HG03108 (cell line): Measurements from ENCODE around the gene IL1RAPL1.

Source experiments
- ATAC-seq: cut with Tn5 transposase; IDR thresholded peaks from one replicate; pipeline ENCODE4 v1.9.1; 2021; ENCODE audit warnings: moderate library complexity; ENCODE audit not compliant: unreplicated experiment

IL1RAPL1 gene

DNA sequence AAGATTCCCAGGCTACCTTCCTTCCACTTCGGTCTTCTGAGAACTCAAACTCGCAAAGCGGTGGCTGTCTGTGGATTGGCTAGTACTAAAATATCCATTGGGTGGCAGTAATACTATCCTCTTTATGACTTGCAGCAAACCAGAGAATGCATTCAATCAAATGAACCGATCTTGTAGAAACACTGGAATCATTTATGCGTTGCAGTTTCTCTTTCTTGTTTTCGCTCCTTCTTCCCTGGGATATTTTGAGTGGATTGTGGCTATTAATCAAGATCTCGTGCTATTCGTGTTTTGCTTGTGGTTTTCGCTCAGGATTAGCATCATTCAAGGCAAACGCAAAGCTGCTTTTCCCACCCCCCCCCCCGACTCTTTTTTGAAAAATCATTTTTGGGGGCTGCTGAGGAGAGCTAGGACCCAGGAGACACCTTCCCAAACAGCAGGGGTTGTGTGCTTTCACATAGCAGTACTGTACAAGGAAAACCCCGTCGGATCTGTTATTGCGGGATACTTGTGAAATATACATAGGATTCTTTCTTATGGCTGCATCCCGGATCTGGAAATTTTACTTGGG is at the start of gene IL1RAPL1:
Gene IL1RAPL1 (plus strand): TSS at position 466 of the 571 bp plus-strand sequence.
- no peak for ATAC-seq

DNA sequence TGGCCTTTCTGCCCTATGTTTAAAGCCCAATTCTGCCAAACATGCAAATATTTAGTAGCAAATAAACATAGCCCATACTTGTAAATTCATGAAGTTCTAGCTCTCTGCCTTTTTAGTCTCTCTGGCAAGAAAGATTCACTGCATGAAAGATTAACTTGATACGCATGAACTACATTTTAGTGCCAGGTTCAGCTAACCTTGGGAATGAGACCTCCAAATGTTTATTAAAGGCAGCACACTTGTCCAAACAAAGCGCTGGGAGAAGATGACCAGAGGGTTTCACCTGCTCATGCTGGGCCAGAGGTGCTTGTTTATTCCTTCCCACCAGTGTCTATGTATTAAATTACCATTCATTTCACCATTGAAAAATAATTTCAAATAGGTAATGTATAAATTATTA is 44.5 kb upstream of the IL1RAPL1 start:
- no peak for ATAC-seq

DNA sequence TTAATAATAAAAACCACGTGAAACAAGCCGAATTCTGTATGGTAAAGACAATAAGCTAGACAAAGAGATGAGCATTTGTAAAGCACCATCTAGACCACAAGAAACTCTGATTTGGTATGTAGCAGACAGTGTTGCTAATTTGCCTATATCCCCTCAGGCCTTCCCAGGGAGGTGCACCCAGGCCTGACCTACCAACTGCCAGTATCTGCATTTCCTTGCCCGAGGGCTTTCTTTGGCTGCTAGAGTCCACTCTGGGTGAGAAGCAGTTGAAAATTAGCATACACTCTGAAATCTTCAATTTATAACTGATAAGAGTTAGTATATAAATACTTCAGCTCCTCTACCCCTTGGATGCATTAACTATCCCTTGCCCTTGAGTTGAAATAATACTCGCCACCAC is 37.4 kb upstream of the IL1RAPL1 start:
- no peak for ATAC-seq

DNA sequence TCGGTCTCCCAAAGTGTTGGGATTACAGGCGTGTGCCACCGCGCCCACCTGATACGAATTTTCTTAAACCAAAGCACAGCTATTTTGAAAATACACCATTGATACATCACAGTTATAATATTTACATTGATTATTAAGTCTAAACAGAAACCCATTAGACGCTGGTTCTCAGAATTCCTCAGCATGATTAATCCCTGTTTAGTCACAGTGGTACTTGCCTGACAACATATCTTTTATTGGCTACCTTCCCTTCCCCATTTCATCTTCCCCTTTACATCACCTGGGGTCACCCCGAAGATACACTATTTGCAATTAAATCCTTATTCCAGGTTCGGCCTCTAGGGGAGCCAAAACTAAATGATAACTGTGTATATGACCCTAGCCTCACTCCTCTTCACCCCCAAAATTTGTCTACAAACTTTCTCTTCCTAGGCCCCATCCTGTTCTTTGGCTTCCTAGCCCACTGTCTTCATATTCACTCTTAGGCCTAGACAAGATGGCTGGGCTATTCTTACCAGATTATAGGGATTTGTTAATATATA is 36.8 kb upstream of the IL1RAPL1 start:
- no peak for ATAC-seq

DNA sequence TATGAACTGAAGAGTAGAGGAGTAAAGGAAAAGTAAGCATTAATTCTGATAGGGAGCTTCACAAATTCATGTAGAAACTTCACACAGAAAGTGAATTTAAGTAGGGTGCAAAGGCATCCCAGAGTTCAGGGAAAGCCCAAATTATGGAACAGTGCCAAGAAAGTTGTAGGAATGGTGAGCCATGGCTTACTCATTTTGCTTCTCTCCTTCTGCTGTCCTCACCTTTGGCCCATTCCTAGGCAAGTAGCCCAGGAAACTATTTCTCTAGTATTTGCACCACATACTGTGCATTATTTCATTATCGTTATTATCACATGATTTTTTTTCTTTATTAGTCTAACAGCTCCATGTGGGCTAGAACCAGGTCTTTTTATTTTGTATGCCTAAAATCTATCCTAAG is 34.9 kb upstream of the IL1RAPL1 start:
- ATAC-seq = no peak

DNA sequence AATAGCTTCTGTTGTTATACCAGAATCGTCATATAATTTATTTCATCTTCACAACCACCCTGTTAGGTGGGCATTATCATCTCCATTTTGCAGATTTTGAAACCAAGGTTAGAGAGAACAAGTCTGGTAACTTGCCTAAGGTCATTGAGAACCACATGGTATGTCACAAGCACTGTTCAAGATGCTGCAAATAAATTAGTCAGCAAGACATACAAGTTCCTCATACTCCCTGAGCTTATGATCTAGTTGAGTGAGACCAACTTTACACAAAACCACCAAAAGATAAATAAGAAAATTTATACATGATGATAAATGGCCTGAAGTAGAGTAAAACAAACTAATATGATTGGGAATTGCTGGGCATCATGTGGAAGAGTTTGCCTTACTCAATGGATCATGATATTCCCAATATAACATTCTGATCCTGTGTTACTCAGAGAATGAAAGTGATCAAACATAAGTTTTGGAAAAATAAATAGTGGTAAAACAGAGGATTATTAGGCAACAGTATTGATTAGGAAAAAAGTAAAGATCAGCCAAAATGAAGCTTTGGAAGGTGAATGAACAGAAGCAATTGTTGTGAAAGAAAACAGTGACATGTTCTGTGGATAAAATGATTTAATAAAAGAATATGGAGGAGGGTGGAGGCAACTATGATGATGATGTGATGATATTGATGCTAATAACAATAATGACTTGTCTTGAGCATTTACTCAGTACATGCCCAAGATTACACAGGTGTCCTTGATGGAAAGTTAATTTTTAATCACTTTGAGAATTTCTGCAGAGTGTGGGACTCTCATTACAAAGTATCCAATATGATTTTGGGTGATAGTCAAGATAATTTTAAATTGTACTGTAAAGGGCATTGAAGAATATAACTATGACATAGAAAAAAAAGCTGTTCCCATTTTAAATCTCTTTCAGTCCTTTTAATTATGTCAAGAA is 34.1 kb upstream of the IL1RAPL1 start:
- ATAC-seq = no peak

DNA sequence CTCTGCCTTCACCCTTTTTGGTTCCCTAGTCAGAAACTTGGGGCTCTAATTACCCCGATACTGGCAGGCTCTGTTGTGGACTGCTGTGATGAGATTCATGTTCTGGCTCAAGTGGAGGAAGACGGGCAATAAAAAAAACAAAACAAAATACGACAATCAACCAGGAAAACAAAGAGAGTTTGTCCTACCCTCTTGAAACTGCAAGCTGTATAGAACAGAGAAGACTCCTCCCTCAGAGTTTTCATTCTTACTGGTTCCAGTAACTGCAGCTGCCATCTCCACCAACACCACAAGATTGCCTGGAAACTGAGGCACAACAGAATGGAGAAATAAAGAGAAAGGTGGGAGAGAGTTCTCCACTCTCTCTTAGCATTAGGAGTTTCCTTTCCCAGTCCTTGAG is 11.1 kb upstream of the IL1RAPL1 start:
- ATAC-seq = no peak

DNA sequence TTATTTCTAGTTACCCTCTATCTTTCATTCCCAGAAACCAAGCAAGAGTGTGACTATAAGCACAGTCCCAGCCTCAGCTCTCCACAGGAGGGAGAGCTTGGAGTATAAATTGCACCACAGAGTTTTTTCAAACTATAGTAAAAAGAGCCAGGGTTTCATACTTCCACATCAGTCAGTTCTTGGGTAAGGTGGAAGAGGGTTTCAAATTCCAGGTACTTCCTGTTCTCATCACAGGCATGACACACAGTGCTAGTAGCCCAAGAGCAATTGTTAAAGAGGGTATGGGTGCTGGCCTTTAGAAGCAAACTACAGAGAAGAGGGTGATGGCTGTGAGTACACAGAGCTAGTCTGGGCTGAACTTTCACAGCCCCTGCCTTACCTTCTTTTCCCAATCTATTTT is 5.7 kb upstream of the IL1RAPL1 start:
- no peak for ATAC-seq

DNA sequence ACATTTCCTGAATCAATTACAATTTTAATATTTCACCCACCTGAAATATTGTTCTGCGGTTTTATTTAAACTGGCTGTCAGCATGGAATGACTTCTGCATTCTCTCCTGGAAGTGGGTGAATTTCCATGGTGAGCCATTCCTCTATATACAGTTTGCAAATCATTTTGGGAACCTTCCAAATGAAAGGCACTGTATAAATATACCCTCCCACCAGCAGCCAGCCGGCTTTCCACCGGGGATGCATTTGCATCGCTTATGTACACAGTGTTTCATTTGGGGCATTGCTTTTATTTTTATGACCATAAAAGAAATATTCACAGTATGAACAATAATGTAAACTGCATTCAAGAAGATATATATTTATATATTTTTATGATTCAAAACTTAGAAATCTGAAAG is 4.7 kb upstream of the IL1RAPL1 start:
- ATAC-seq = no peak

DNA sequence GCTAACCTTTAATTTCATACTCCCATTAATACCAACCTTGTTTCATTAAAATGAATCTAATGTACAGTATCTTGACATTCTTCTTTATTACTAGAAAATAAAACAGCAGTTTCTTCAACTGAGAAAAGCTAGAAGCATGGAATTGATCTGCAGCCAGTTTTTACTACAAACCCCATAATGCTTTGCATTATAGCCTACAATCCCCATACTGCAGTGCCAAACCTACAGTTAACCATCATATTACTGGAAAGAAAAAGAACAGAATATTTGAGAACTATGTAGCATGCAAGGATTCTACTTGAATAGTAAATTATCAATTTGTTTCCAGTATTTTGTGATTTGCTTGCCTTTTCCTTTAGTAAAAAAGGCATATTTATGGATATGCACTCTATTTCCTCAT is 3.2 kb upstream of the IL1RAPL1 start:
- ATAC-seq = no peak

DNA sequence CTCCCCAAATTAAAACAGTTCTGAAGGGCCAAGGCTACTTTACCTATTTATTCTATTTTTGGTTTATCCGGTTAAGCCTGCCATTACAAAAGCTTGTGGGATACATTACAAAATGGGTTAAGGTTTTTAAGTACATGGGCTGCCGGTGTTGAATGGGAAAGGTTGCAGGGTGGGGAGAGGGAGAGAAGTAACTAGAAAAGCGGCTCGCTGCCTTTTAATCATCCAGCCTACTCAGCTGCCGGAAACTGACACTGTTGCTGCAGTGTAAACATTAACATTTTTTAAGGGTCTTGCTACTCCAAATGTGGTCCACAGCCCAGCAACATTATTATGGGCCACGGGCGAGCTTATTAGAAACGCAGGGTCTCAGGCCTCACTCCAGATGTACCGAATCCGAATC is 1.5 kb upstream of the IL1RAPL1 start:
- no peak for ATAC-seq

DNA sequence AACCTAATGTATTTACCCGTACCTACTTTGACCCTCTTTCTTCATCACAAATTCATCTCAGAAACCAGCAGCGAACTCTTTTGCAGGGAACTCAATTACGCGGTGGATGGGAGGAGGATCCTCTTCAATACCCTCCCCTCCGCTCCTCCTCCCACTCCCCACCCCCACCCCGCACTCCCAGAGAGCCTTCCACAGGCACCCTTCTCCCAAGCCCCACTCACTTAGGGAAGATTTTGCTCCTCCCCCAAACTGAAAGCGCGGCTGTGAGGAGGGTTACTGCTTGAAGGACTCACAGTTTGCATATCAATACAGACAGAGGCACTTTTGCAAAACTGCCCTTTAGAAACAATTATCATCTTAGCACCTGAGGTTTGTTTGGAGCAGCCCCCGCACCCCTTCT is 960 bp upstream of the IL1RAPL1 start:
- no peak for ATAC-seq

DNA sequence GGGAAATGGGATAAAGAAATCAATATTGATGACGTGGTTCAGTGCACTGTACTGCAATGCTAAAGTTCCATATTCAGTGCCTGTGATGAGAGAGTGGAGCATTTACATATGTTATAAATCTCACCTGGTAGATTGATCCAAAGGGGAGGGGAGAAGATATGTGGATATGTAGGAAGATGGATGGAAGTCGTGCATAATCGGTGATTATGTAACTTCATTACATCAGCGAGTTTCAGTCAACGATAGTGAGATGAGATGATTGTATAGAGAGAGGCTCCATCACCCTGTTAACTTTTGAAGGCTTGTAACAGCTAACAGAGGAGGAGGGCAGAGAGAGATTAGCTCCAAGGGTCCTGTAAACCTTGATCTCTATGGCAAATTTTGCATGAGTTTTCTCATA is 1.8 kb downstream of the IL1RAPL1 start:
- no peak for ATAC-seq

DNA sequence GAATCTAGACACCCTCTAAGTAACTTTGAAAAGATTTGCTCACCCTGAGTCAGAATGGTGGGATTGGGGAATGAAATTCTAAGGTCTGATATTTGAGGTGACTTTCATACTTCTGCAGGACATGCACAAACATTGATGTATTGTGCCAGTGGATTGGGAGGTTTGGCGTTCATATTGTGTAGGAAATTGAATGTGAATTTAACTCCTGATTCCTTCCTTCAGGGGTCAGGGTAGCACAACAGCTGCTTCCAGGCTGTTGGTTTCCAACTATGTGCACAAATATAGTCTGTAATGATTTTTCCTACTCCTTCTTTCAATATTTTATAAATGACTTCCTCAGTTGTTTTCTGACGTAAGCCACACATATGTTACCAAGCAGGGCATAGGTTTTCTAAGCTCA is 3.1 kb downstream of the IL1RAPL1 start:
- no peak for ATAC-seq

DNA sequence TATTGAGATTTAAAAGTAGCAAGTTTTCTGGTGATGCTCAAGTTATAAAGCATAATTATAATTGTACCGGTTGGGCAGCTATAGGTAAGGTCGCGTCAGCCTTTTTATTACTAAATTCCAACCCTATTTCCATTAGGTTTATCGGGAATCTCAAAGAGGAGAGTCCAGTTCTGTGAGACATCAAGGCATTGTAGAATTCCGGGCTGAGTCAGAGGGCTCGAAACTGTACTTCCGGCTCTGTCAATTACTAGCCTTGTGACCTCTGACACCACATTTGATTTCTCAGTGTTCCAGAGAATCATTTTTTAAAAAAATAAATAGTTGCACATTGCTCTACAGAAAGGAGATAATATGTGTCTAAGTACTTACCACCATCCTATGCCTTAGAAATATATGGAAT is 4.3 kb downstream of the IL1RAPL1 start:
- ATAC-seq = no peak

DNA sequence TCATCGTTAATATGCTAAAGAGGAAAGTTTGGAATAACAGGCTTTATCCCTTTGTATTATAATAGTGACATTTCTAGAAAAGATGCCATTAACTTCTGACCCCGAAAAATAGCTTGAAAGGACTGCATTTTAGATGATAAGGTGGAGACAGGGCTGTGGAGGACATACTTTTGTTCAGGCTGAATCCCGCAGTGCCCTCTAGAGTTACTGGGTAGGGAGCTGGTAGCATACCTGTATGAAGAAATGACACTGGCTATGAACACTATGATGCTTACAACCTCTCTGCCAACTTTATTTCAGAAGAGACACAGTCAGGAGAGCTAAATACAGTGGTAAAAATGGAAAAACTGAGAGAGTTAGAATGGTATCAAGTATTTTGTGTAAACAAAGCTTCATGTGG is 8.1 kb downstream of the IL1RAPL1 start:
- ATAC-seq = no peak

DNA sequence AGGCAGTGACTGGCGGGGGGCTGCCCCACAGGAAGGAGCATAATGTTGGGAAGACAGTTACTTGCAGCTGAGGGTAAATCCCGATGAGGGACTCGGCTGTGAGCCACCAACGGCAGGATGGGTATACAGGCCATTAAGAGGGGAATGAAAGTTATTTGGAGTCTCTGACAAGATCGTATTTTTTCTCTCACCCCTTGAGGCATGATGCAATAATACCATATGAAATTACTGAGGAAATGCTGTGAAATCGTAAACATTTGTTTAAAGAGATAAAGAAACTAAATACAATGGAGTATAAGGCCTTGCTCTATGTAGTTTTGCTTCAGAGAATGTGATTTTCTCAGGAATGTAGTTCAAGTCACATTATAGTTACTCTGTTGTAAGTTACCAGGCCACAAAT is 12.7 kb downstream of the IL1RAPL1 start:
- no peak for ATAC-seq

DNA sequence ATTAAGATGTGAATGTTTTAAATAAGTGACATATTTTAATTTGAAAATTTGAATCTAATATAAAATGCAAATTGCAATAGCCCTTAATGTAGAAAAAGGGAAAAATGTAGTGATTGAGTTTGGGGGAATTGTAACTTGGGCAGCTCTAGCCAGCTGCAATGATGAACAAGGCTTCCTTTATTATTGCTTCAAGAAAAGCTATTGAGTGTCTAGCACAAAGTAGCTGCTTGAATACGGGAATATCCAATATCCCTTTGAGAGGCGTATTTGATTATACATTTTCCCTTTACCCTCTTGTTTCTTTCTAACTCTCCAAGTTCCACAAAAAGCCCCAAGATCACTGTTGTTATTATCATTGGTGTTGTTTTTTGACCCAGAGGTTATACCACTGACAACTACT is 21.8 kb downstream of the IL1RAPL1 start:
- no peak for ATAC-seq

DNA sequence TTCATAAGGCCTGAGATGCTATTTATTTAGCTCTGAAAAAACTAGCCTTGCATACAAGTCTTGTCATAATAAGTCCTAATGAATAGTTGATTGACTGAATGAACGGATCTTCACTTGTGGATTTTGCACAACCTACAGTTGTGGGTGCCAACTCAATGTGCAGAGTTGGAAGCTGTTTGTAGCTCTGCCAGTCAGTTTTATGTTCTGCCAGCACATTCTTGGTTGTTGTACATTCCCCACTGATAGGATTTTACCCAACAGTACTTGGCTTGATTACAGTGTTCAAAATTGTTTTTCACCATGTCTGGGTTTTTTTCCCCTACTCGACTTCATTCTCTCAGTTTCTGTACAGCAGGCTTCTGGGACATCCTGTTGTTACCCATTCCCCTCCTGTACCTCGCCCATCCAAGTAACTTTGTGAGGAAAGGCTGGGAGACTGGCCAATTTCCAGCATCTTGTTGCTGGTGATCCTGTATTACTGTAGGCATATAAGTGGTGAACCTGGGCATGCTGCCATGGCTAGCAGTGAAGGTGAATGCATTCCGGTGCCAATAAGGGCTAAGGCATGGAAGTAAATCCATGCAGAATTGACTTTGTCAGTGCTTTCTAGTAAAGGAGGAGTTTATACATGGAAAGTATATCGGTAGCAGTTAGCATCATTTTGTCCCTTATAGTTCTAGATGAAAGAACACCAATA is 22.8 kb downstream of the IL1RAPL1 start:
- no peak for ATAC-seq

DNA sequence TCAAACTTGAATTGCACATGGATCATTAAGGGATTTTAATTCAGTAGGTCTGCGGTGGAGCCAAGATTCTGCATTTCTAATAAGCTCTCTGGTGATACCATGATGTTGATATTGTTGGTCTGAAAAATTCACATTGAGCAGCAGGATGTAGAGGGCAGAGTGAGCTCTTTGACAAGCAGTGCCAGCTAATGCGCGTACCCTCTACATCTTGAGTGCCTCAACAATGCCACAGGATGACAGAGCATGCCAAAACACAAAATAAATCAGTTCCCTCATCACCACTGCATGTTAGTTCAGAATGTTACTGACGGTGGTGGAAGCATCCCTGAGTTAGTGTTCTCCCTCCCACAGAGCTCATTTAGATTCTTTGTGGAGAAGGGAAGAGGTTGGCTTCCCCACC is 23.5 kb downstream of the IL1RAPL1 start:
- no peak for ATAC-seq

DNA sequence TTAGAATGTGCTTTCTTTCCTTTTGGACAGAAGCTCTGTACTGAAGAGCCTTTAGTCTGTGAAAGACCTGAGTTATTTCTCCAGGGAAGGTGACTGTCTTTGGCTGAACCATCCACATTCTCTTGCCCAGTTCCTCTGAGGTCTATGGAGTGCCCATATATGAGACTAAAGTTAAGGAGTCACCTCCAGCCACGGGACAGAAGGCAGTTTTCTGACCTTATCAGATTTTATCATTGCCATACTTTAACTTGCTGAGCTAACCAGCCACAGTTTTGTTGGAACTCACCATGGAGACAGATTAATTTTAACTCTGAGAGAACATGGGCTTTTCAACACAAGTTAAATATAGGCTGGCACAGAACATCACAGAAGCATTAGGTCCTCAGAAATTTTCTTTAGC is 26.3 kb downstream of the IL1RAPL1 start:
- ATAC-seq = no peak

DNA sequence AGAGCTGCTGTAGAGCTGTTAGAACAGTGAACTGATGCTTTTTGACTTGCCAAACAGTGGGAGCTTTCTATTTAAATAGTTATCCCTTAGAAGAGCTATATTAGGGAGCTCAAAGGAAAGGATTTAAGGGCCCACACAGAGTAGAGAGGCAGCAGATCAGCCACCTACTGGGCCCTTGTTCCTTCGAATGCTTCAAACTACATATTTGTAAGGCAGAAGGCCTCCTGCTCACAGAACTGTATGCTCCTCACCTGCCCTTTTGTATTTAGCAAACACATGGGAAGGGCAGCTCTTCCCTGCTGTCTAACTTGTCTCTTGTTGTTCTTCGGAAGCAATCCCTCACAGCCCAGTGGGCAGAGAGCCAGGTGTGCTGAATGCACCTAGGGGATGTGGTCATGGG is 38.0 kb downstream of the IL1RAPL1 start:
- no peak for ATAC-seq
